Endodermal cell (in vitro differentiated cells): Measurements from ENCODE around the gene PXT1. TPM values are rescaled to one million over a fixed set of nuclear protein-coding genes. Genes with fewer than 3 reads are reported as not detected.

ENCODE experiments used
- DNase-seq: peaks from one replicate; pipeline ENCODE4 v3.0.0-alpha.2; 2017
- H3K27ac ChIP-seq: 2 replicates; pipeline ENCODE4 v1.5.1; 2013; ENCODE audit warnings: mild to moderate bottlenecking, low read depth, low read length, moderate library complexity
- H3K27me3 ChIP-seq: 2 replicates; pipeline ENCODE4 v1.6.1; 2013; ENCODE audit warnings: mild to moderate bottlenecking, low read length, moderate library complexity; ENCODE audit not compliant: insufficient read depth, control insufficient read depth, poor library complexity, severe bottlenecking
- H3K36me3 ChIP-seq: 2 replicates; pipeline ENCODE4 v1.7.0; 2013; ENCODE audit warnings: mild to moderate bottlenecking, low read length, moderate library complexity; ENCODE audit not compliant: control insufficient read depth, insufficient read depth
- H3K4me1 ChIP-seq: one replicate; pipeline ENCODE4 v1.7.0; 2013; ENCODE audit warnings: low read length; ENCODE audit not compliant: control insufficient read depth, insufficient read depth
- H3K4me3 ChIP-seq: 2 replicates; pipeline ENCODE4 v1.5.1; 2013; ENCODE audit warnings: mild to moderate bottlenecking, low read length, moderate library complexity
- H3K9ac ChIP-seq: 2 replicates; pipeline ENCODE4 v1.6.1; 2013; ENCODE audit warnings: mild to moderate bottlenecking, low read length, moderate library complexity; ENCODE audit not compliant: poor library complexity, severe bottlenecking; ENCODE audit errors: extremely low read depth
- H3K9me3 ChIP-seq: 2 replicates; pipeline ENCODE4 v1.6.1; 2013; ENCODE audit warnings: mild to moderate bottlenecking, low read length, moderate library complexity; ENCODE audit not compliant: control insufficient read depth
- H3K27ac Mint-ChIP-seq: 2 replicates; pipeline ENCODE4 v1.8.0; 2020; ENCODE audit warnings: mixed read lengths
- H3K27me3 Mint-ChIP-seq: 2 replicates; pipeline ENCODE4 v1.8.0; 2021; ENCODE audit warnings: mild to moderate bottlenecking, mixed read lengths; ENCODE audit not compliant: insufficient read depth
- H3K36me3 Mint-ChIP-seq: 2 replicates; pipeline ENCODE4 v1.8.0; 2020; ENCODE audit warnings: low read depth, mixed read lengths
- H3K4me1 Mint-ChIP-seq: 2 replicates; pipeline ENCODE4 v1.8.0; 2020; ENCODE audit warnings: mixed read lengths
- H3K4me3 Mint-ChIP-seq: 2 replicates; pipeline ENCODE4 v1.8.0; 2020; ENCODE audit warnings: mild to moderate bottlenecking, moderate library complexity, mixed read lengths
- H3K9me3 Mint-ChIP-seq: 2 replicates; pipeline ENCODE4 v1.8.0; 2020; ENCODE audit warnings: mild to moderate bottlenecking, mixed read lengths
- CTCF ChIP-seq: fragments of 200-600 bp; sonication (generic); conservative IDR thresholded peaks from 2 replicates; pipeline ENCODE4 v1.5.0; 2021; ENCODE audit warnings: antibody characterized with exemption, mild to moderate bottlenecking
- WGBS, 2 experiments: methylation state at CpG; one replicate each; pipeline versions ENCODE4 v1.1.5 to v1.1.7; 2013; ENCODE audit warnings: missing lambda C conversion rate in 2 of 2, mixed read lengths in 1 of 2; ENCODE audit not compliant: insufficient coverage in 1 of 2, insufficient read length in 1 of 2; 5-methylcytosine and 5-hydroxymethylcytosine counted together
- total RNA-seq, 2 donors: library from RNA; stranded (reverse); fragmentation: NEBNext Ultra II Directional in 1 of 2; extraction: Animal tissue kit (Norgen Biotek cat#: 25700) in 1 of 2; gene quantifications; 2 replicates in 1 of 2; 3 replicates in 1 of 2; pipeline ENCODE4 v1.2.1, GENCODE V29; 2021

The PXT1 gene
- total RNA-seq, 2 donors from 2014 or later = 0.15 TPM; not detected in 1

- Histone ChIP-seq H3K27me3 (no peaks in the 10 kb centered on the region), H3K9me3 (no peaks in the 10 kb centered on the region), H3K36me3 (no peaks in the 10 kb centered on the region), H3K9ac (no peak overlapping the region), H3K4me1 (no peaks in the 10 kb centered on the region), H3K4me3 (no peak overlapping the region), H3K27ac (no peak overlapping the region)
- WGBS, 2 experiments = 59 to 84% methylated on average over 6 to 8 of the region's 8 CpGs
- Mint-ChIP-seq H3K4me1 (peaks cover 8% of the 10 kb centered on the region), H3K27ac (no peak overlapping the region), H3K36me3 (no peaks in the 10 kb centered on the region), H3K27me3 (peaks cover 8% of the 10 kb centered on the region), H3K4me3 (no peak overlapping the region), H3K9me3 (no peaks in the 10 kb centered on the region)
- TF ChIP-seq CTCF = no peak
- no peak for DNase-seq
Observed at GRCh38 chr6:36376742-36377141, 65.9 kb downstream of the PXT1 start.

GRCh38 chr6:36376183-36376582 is 66.5 kb downstream of the PXT1 start:
- WGBS, 2 experiments = 94 to 97% methylated on average over 3 to 4 of the region's 8 CpGs

GRCh38 chr6:36375644-36376155 is 67.0 kb downstream of the PXT1 start:
- no peak overlapping the region for H3K27ac ChIP-seq
- 94 to 96% methylated on average over 19 to 20 of the region's 20 CpGs for WGBS, 2 experiments
- Mint-ChIP-seq H3K36me3 (no peaks in the 10 kb centered on the region), H3K4me1 (no peaks in the 10 kb centered on the region), H3K27me3 (peaks cover 8% of the 10 kb centered on the region), H3K27ac (no peak overlapping the region), H3K4me3 (no peak overlapping the region), H3K9me3 (no peaks in the 10 kb centered on the region)
- no peak for DNase-seq
- no peaks in the 10 kb centered on the region for H3K27me3 ChIP-seq
- no peak overlapping the region for H3K4me3 ChIP-seq
- H3K9me3 ChIP-seq = no peaks in the 10 kb centered on the region
- no peaks in the 10 kb centered on the region for H3K36me3 ChIP-seq
- no peak overlapping the region for H3K9ac ChIP-seq
- no peaks in the 10 kb centered on the region for H3K4me1 ChIP-seq
- TF ChIP-seq CTCF = no peak

More at GRCh38 chr6:36376183-36376582, 66.5 kb downstream of the PXT1 start:
- Mint-ChIP-seq H3K27ac (no peak overlapping the region), H3K9me3 (no peaks in the 10 kb centered on the region), H3K36me3 (no peaks in the 10 kb centered on the region), H3K27me3 (peaks cover 8% of the 10 kb centered on the region), H3K4me3 (no peak overlapping the region), H3K4me1 (peaks cover 2% of the 10 kb centered on the region)
- Histone ChIP-seq H3K9me3 (no peaks in the 10 kb centered on the region), H3K4me1 (no peaks in the 10 kb centered on the region), H3K4me3 (no peak overlapping the region), H3K9ac (no peak overlapping the region), H3K27me3 (no peaks in the 10 kb centered on the region), H3K36me3 (no peaks in the 10 kb centered on the region), H3K27ac (no peak overlapping the region)
- DNase-seq = no peak
- TF ChIP-seq CTCF = no peak
